Suprapubic skin (tissue), 3 donors: ENCODE measurements around the gene G6PC3.

Experiments used
- POLR2AphosphoS5 ChIP-seq, 3 donors: sonication (generic); formaldehyde crosslinking; IDR thresholded peaks; one replicate each; pipeline ENCODE4 v1.6.1; 2017; ENCODE audit warnings: antibody characterized with exemption in 3 of 3
- TF ChIP-seq, protein P1 (sequence below), 2 donors: fragments of 200-600 bp in 1 of 2; fragments of 450-650 bp in 1 of 2; sonication (generic) in 1 of 2; IDR thresholded peaks; one replicate each; pipeline ENCODE4 v1.5.1; 2016 to 2019; ENCODE audit warnings: antibody characterized with exemption in 2 of 2, mild to moderate bottlenecking in 1 of 2, moderate library complexity in 1 of 2

DNA sequence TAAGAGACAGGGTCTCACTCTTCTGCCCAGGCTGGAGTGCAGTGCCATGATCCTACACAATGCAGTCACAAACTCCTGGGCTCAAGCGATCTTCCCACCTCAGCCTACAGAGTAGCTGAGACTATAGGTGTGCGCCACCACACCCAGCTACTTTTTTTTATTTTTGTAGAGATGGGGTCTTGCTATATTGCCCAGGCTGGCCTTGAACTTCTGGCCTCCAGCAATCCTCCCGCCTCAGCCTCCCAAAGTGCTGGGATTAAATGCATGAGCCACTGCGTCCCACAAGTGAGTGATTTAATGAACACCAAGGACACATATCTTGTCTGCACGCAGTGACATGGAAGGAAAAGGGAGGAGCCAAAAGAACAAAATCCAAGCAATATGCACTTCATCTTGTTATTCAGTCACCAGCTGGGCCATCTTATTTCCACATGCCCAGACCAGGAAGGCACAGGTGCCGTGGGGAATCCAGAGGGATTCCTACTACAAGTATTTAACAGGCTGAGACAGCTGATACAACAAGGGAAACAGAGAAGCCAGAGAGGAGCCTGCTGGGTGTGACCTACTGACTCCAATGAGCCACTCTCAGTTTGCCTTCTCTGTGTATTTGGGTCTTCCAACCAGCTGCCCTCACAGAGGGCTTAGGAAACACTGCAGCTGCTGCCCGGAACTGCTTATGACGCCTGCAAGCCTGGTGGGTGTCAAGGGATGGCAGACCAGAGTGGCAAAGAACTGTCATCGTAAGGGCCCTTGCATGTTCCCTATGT lies 21.1 kb upstream of the G6PC3 start:
- no peak for TF ChIP-seq POLR2AphosphoS5 (IDR thresholded peaks at IDR 0.05)
- TF ChIP-seq, protein P1, sequence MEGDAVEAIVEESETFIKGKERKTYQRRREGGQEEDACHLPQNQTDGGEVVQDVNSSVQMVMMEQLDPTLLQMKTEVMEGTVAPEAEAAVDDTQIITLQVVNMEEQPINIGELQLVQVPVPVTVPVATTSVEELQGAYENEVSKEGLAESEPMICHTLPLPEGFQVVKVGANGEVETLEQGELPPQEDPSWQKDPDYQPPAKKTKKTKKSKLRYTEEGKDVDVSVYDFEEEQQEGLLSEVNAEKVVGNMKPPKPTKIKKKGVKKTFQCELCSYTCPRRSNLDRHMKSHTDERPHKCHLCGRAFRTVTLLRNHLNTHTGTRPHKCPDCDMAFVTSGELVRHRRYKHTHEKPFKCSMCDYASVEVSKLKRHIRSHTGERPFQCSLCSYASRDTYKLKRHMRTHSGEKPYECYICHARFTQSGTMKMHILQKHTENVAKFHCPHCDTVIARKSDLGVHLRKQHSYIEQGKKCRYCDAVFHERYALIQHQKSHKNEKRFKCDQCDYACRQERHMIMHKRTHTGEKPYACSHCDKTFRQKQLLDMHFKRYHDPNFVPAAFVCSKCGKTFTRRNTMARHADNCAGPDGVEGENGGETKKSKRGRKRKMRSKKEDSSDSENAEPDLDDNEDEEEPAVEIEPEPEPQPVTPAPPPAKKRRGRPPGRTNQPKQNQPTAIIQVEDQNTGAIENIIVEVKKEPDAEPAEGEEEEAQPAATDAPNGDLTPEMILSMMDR (IDR thresholded peaks at IDR 0.05), result no peak
